NAMALWA (cell line): ENCODE measurements around the gene TSC22D2.

Experiments used
- DNase-seq: peaks from one replicate; pipeline ENCODE4 v3.0.0-alpha.2; 2015; ENCODE audit warnings: low spot score

Gene TSC22D2

GRCh38 chr3:150408221-150409124 lies at the start of gene TSC22D2:
Gene TSC22D2, plus strand, starts transcription at chr3:150408298. Its CDS starts 1,053 bp downstream, at chr3:150409351.
- peak; percentile 96 for DNase-seq

- DNase-seq: no peak
Measured at GRCh38 chr3:150359381-150359780, 48.7 kb upstream of the TSC22D2 start.

DNA sequence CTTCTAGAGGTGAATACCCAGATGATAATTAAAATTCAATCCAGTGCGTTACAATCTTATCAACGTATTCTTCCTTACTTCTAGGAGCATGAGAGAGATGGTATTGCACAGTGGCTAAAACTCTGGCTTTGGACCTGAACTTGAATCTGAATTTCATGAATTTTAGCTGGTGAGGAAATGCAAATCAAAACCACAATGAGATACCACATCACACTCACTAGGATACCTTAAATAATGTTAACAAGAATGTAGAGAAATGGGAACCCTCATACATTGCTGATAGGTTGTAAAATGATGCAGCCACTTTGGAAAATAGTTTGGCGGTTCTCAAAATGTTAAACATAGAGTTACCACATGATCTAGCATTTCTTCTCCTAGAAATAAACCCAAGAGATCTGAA lies 47.1 kb upstream of the TSC22D2 start:
- DNase-seq: no peak

GRCh38 chr3:150362515-150363302 lies 45.4 kb upstream of the TSC22D2 start:
- no peak for DNase-seq

DNA sequence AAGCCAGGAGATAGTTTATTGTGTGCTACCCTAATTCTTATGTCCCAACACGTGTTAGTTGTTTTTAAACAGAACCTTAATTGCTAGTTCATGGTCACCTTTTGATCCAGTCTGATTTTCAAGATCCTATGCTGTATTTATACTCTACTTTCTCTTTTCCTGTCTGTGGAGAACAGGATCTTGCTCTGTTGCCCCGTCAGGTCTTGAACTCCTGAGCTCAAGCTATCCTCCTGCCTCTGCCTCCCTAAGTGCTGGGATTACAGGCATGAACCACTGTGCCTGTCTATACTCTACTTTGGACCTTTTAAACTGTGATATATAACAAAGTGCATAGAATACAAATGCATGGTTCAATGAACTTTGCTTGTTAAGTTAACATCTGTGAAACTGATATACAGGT lies 44.7 kb upstream of the TSC22D2 start:
- no peak for DNase-seq

DNA sequence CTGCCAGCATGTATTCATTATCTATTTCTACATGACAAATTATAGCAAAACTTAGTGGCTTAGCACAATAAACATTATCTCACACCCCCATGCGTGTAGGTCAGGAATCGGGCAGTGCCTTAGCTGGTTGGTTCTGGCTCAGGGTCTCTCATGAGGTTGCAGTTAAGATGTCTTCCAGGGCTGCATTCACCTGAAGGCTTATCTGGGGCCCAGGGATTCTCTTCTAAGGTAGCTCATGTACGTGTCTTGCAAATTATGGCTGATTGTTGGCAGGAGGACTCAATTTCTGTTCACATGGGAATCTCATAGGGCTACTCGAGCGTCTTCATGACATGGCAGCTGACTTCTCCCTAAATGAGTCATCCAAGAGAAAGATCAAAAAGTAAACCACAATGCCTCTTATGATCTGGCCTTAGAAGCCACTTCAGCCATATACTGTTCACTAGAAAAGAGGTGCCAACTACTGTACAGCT lies 42.9 kb upstream of the TSC22D2 start:
- DNase-seq: no peak

GRCh38 chr3:150367757-150368156 lies 40.3 kb upstream of the TSC22D2 start:
- DNase-seq: no peak

GRCh38 chr3:150370122-150370602 lies 37.9 kb upstream of the TSC22D2 start:
- DNase-seq: no peak

DNA sequence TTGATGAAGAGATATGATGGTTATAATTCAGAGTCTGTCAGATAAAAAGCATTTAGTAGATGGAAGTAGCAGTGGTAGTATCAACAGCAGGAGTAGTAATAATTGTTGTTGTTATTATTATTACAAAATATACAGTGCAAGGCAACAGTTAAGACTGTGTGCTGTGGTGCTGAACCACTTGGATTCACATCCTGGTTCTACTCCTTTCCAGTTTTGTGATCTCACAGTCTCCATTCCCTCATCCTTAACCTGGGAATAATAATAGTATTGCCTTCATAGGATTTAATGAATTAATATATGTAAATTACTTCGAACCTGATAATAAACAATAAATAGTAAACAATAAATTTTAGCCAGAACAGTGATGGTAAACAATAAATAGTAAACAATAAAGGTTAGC lies 37.1 kb upstream of the TSC22D2 start:
- DNase-seq: no peak

- no peak for DNase-seq
Measured at GRCh38 chr3:150371741-150372254, 36.3 kb upstream of the TSC22D2 start.

- DNase-seq: no peak
Measured at GRCh38 chr3:150372320-150372719, 35.8 kb upstream of the TSC22D2 start.

DNA sequence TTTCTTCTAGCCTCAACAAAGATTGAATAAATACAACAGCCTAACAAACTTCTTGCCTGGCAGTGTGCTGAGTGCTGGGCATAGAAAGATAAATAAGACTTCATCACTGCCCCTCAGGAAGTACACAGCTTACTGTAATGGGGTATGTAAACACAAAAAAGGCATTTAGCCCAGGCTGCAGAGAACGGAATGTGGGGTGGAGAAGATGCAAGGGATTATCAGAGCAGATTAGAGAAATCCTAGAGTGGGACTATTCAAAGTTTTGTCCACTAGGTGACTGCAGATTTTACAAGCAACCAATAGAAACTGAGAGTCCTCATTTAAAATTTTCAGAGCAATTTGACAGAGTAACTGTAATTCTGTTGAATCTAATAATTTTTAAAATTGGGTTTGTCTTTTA lies 35.4 kb upstream of the TSC22D2 start:
- DNase-seq: peak; percentile 34

DNA sequence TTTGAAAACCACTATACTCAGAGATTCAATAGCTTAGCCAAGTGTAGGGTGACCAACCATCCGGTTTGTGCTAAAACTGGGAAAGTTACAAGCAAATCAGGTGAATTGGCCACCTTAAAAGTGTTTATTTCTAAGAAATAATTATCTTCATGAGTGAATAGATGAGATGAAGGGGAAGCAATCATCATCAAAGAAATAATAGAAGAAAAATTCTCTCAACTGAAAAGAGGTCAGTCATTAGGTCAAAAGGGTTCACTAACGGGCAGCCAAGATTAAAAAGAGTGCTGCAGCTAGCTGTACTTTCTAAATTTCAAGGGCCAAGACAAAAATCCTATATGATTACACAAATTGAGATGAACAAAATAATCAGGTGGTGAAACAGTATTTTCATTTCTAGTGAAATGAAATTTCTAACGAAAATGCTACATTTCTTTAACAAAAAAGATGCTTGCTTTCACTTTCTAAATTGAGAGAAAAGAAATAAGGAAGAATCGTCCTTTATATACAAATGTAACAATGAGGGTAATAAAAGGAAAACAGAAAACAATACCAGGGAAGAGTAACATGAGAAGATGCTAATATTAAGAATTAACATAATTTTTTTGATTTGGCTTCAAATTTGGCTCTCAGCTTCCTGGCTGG lies 34.7 kb upstream of the TSC22D2 start:
- no peak for DNase-seq

GRCh38 chr3:150374975-150375374 lies 33.1 kb upstream of the TSC22D2 start:
- no peak for DNase-seq

DNA sequence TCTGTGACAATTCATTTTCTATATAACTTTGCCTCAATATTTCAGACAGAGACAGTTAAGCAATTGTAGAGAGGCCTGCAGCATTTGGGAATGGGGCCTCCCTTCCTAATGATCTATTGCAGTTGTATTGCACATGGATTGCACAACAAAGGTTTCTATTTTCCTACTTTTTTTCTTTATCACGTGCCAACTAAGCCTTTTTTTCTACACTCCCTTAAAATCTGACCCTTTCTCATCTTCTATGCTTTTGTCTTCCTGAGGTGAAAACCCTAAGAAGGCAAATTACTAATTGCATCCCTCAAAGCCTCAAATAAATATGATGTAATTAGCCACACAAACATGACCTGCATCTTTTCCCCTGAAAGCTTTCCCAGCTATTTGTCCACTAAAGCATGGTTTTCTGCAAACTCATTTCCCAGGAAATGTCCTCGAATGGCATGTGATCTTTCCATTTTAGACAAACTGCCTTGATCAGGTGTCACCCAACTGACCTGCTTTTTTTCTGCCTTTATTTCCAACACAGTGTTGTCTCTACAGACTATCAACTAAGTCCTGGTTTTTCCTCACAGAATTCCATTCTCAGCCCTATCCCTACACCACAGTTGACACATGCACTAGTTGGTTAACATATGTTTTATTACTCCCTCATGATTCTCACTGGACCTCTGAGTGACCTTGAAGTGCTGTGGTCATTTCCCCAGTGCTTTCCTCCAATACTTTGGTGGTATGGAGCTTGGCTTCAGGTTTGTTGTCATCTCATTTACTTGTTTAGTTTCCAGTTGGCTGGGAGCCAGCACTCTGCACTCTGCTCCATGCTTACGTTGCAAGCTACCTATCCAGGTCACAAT lies 31.9 kb upstream of the TSC22D2 start:
- DNase-seq: no peak

DNA sequence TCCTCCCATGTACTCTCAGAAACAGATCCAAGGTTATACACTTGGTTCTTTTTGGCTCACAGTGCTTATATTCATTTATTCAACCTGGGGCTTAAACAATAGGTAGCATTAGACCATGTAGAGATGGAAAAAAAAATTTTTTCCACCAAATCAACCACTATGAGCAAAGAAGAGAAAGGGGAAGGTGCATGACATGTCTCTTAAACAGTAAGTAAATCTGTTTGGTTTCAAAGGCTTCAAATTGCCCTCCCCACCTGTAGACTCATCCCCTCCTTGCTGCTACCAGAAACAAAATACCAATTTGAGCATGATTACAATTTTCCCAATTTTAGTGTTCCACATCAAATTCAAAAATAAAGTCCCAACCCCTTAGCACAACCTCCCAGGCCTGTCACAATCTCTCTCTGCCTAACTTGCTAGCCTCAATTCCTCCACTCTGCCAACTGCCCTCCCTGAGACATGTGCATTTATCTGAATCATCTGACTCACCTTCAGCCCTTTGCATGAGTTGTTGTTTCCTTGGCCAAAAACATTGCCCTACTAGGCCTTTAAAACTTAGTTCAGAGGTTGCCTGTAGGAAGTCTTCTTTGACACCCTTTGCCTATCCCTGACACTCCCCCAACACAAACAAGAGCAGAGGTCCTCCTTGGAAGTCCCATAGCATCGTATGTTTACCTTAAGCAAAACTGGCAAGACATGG lies 30.3 kb upstream of the TSC22D2 start:
- DNase-seq: no peak

GRCh38 chr3:150378301-150378748 lies 29.8 kb upstream of the TSC22D2 start:
- DNase-seq: no peak

DNA sequence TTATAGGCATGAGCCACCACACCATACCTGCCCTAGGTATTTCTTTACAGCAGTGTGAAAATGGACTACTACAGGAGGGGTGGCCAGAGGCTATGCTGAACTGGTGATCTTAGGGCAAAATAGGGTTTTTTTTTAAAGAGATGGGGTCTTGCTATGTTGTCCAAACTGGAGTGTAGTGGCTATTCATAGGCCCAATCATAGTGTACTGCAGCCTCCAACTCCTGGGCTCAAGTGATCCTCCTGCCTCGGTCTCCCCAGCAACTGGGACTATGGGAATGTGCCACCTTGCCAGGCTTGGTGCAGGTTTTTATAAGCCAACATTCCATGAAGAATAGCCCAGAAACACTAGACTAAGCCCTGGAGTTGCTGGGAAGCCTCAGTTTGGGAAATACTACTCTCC lies 28.6 kb upstream of the TSC22D2 start:
- no peak for DNase-seq

GRCh38 chr3:150384296-150385212 lies 23.5 kb upstream of the TSC22D2 start:
- peak; percentile 98 for DNase-seq
